H1 (cell line): ENCODE results near the gene FXYD3. TPM values are rescaled to one million over a fixed set of nuclear protein-coding genes. Genes with fewer than 3 reads are reported as not detected.
"Not testable (repeated sequence)": the region's sequence is repeated elsewhere in the genome, so short reads cannot be mapped to it uniquely, and the experiment has no call there.

Experiments used
- CTCF ChIA-PET: fragments of 300-600 bp; sonication (Branson Sonifier 250); formaldehyde crosslinking; loops from one replicate; lab custom pipeline; 2021; ENCODE audit not compliant: partially characterized antibody; lab: Charles Lee
- POLR2A ChIA-PET: fragments of 300-600 bp; sonication (Branson Sonifier 250); formaldehyde crosslinking; loops from one replicate; lab custom pipeline; 2021; ENCODE audit warnings: inconsistent platforms; ENCODE audit not compliant: partially characterized antibody; lab: Charles Lee
- DNase-seq, 2 experiments: peaks; one replicate each; pipeline versions ENCODE4 v3.0.0 to v3.0.0-alpha.2; 2010 to 2022; ENCODE audit warnings: low spot score in 2 of 2, low read depth in 1 of 2, mixed read lengths in 1 of 2
- FAIRE-seq: peaks from 2 replicates; lab custom pipeline; 2011; peaks lifted over from hg19 to GRCh38; lab: Jason Lieb, UNC
- H2AFZ ChIP-seq: 2 replicates; pipeline ENCODE4 v1.8.1; 2012; ENCODE audit warnings: low read length, inconsistent platforms
- H2AK5ac ChIP-seq: 2 replicates; pipeline ENCODE4 v1.6.1; 2013; ENCODE audit warnings: low read depth, low read length
- H2BK120ac ChIP-seq: replicated peaks from 2 replicates; pipeline ENCODE3; 2013; ENCODE audit warnings: low read depth, low read length, inconsistent platforms
- H2BK12ac ChIP-seq: 2 replicates; pipeline ENCODE4 v1.6.1; 2013; ENCODE audit warnings: low read depth, low read length
- H2BK15ac ChIP-seq: 2 replicates; pipeline ENCODE4 v1.6.1; 2013; ENCODE audit warnings: low read length
- H2BK20ac ChIP-seq: 2 replicates; pipeline ENCODE4 v1.6.1; 2013; ENCODE audit warnings: low read length
- H2BK5ac ChIP-seq: 2 replicates; pipeline ENCODE4 v1.6.1; 2013; ENCODE audit warnings: low read depth, low read length
- H3K14ac ChIP-seq: 2 replicates; pipeline ENCODE4 v1.6.1; 2013; ENCODE audit warnings: inconsistent platforms; ENCODE audit not compliant: insufficient read length
- H3K18ac ChIP-seq: 2 replicates; pipeline ENCODE4 v1.6.1; 2013; ENCODE audit warnings: low read length; ENCODE audit errors: extremely low read depth
- H3K23ac ChIP-seq: 2 replicates; pipeline ENCODE4 v1.6.1; 2013; ENCODE audit warnings: inconsistent platforms; ENCODE audit not compliant: insufficient read length
- H3K23me2 ChIP-seq: 2 replicates; pipeline ENCODE4 v1.6.1; 2013; ENCODE audit warnings: low read depth, low read length
- H3K27ac ChIP-seq: 2 replicates; pipeline ENCODE4 v1.6.1; 2011; ENCODE audit warnings: low read depth, low read length, inconsistent platforms
- H3K27me3 ChIP-seq, 4 experiments: replicated peaks in 1 of 4; 1 replicate in 1 of 4; 2 replicates in 3 of 4; pipeline versions ENCODE4 v1.6.1 to v1.8.1; 2011 to 2013; ENCODE audit warnings: low read length in 3 of 4, mild to moderate bottlenecking in 3 of 4, inconsistent platforms in 2 of 4, mixed read lengths in 2 of 4, moderate library complexity in 1 of 4; ENCODE audit not compliant: control insufficient read depth in 3 of 4, insufficient read depth in 3 of 4; ENCODE audit errors: extremely low read depth in 1 of 4
- H3K36me3 ChIP-seq, 4 experiments: 2 replicates each; pipeline versions ENCODE4 v1.6.1 to v1.8.1; 2011 to 2013; ENCODE audit warnings: mild to moderate bottlenecking in 4 of 4, low read length in 3 of 4, moderate library complexity in 2 of 4, control low read depth in 1 of 4, inconsistent platforms in 1 of 4; ENCODE audit not compliant: insufficient read depth in 4 of 4, control insufficient read depth in 2 of 4
- H3K4ac ChIP-seq: replicated peaks from 2 replicates; pipeline ENCODE3; 2013; ENCODE audit warnings: low read length, low read depth, mixed read lengths, inconsistent platforms; ENCODE audit not compliant: insufficient read length
- H3K4me1 ChIP-seq, 4 experiments: replicated peaks in 1 of 4; 1 replicate in 1 of 4; 2 replicates in 3 of 4; pipeline versions ENCODE4 v1.6.1 to v1.8.1; 2011 to 2013; ENCODE audit warnings: low read length in 3 of 4, inconsistent platforms in 2 of 4, mixed read lengths in 1 of 4; ENCODE audit not compliant: insufficient read depth in 4 of 4, control insufficient read depth in 3 of 4
- H3K4me2 ChIP-seq, 2 experiments: 2 replicates each; pipeline versions ENCODE4 v1.6.1 to v1.8.1; 2011 to 2013; ENCODE audit warnings: low read depth in 2 of 2, low read length in 2 of 2, control low read depth in 1 of 2, inconsistent platforms in 1 of 2, mild to moderate bottlenecking in 1 of 2; ENCODE audit not compliant: insufficient read depth in 1 of 2
- H3K4me3 ChIP-seq, 4 experiments: fragments of 200-600, 300-600 bp in 1 of 4; sonication (generic), shearing (Covaris generic), sonication (Bioruptor Twin) in 1 of 4; 2 replicates each; pipeline versions ENCODE4 v1.5.1 to v1.8.1; 2011 to 2016; ENCODE audit warnings: low read length in 4 of 4, low read depth in 3 of 4, control low read depth in 2 of 4, inconsistent platforms in 2 of 4, mild to moderate bottlenecking in 2 of 4, mixed read lengths in 1 of 4, moderate library complexity in 1 of 4; ENCODE audit not compliant: insufficient read depth in 2 of 4; ENCODE audit errors: extremely low read depth in 1 of 4
- H3K56ac ChIP-seq: replicated peaks from 2 replicates; pipeline ENCODE3; 2013; ENCODE audit warnings: low read depth, mild to moderate bottlenecking, mixed read lengths, low read length, inconsistent platforms; ENCODE audit not compliant: insufficient read length
- H3K79me1 ChIP-seq: 2 replicates; pipeline ENCODE4 v1.6.1; 2013; ENCODE audit warnings: low read depth, low read length, control low read depth
- H3K79me2 ChIP-seq, 2 experiments: 2 replicates each; pipeline versions ENCODE4 v1.6.1 to v1.8.1; 2012 to 2013; ENCODE audit warnings: low read length in 2 of 2, mild to moderate bottlenecking in 2 of 2, inconsistent platforms in 1 of 2; ENCODE audit not compliant: insufficient read depth in 2 of 2, control insufficient read depth in 1 of 2
- H3K9ac ChIP-seq, 4 experiments: replicated peaks in 1 of 4; 1 replicate in 1 of 4; 2 replicates in 3 of 4; pipeline versions ENCODE4 v1.6.1 to v1.8.1; 2011 to 2013; ENCODE audit warnings: low read depth in 3 of 4, low read length in 3 of 4, control low read depth in 2 of 4, mild to moderate bottlenecking in 2 of 4, moderate library complexity in 2 of 4, inconsistent platforms in 1 of 4; ENCODE audit errors: extremely low read depth in 1 of 4
- H3K9me3 ChIP-seq, 2 experiments: 2 replicates each; pipeline versions ENCODE4 v1.6.1 to v1.8.1; 2012 to 2013; ENCODE audit warnings: mild to moderate bottlenecking in 2 of 2, moderate library complexity in 2 of 2, control low read depth in 1 of 2, inconsistent platforms in 1 of 2, low read depth in 1 of 2, low read length in 1 of 2, mixed read lengths in 1 of 2; ENCODE audit not compliant: insufficient read depth in 2 of 2
- H4K20me1 ChIP-seq, 2 experiments: replicated peaks in 1 of 2; 2 replicates each; pipeline versions ENCODE3 to v1.8.1; 2011 to 2013; ENCODE audit warnings: inconsistent platforms in 2 of 2, low read length in 2 of 2, mild to moderate bottlenecking in 1 of 2; ENCODE audit not compliant: insufficient read depth in 2 of 2, control insufficient read depth in 1 of 2
- H4K5ac ChIP-seq: 2 replicates; pipeline ENCODE4 v1.6.1; 2013; ENCODE audit warnings: low read length, low read depth, mixed read lengths, inconsistent platforms; ENCODE audit not compliant: insufficient read length
- H4K8ac ChIP-seq: 2 replicates; pipeline ENCODE4 v1.8.0; 2013; ENCODE audit warnings: mild to moderate bottlenecking, moderate library complexity, low read length, inconsistent platforms; ENCODE audit not compliant: insufficient read depth; ENCODE audit errors: extremely low read depth
- H4K91ac ChIP-seq: replicated peaks from 2 replicates; pipeline ENCODE3; 2013; ENCODE audit warnings: low read length, mixed read lengths, inconsistent platforms; ENCODE audit not compliant: insufficient read length
- WGBS, 2 experiments: shearing (Covaris generic) in 1 of 2; methylation state at CpG; one replicate each; pipeline versions ENCODE4 v1.1.6 to v1.1.7; 2013 to 2015; ENCODE audit warnings: low lambda C conversion rate in 2 of 2, mixed read lengths in 2 of 2, inconsistent platforms in 1 of 2, low coverage in 1 of 2, missing lambda C conversion rate in 1 of 2; ENCODE audit not compliant: insufficient replicate concordance in 2 of 2, insufficient coverage in 1 of 2, insufficient read length in 1 of 2; ENCODE audit errors: extremely low coverage in 1 of 2, missing lambda C conversion rate in 1 of 2; 5-methylcytosine and 5-hydroxymethylcytosine counted together
- polyA plus RNA-seq, 7 experiments: library from polyadenylated mRNA; depleted of rRNA in 3 of 7; stranded (reverse) in 5 of 7; unstranded in 2 of 7; fragments of >200 nt in 5 of 7; fragments of 200-250 nt in 2 of 7; gene quantifications; 1 replicate in 5 of 7; 2 replicates in 1 of 7; 4 replicates in 1 of 7; pipeline versions ENCODE4 v1.2.1 to v1.2.3, GENCODE V29; 2011 to 2013; ENCODE audit warnings: missing spikeins in 2 of 7, mixed read lengths in 2 of 7
- total RNA-seq: library from RNA; stranded (reverse); fragmentation: NEBNext Ultra II Directional; extraction: Animal tissue kit (Norgen Biotek cat#: 25700); gene quantifications from 2 replicates; pipeline ENCODE4 v1.2.1, GENCODE V29; 2021

The FXYD3 gene
- total and polyA plus RNA-seq, 2 of the 8 experiments (the other 6 are each of a cell fraction or from before 2014, with no cell fraction given): 0.33 TPM; not detected in 1

- POLR2A ChIA-PET, H3K27ac ChIP-seq, H2BK120ac ChIP-seq, H3K9ac ChIP-seq, H3K56ac ChIP-seq, H2AFZ ChIP-seq, FAIRE-seq, H4K20me1 ChIP-seq, H3K27me3 ChIP-seq, H3K4me3 ChIP-seq, H2AK5ac ChIP-seq, H4K5ac ChIP-seq, H4K8ac ChIP-seq, DNase-seq, H3K23ac ChIP-seq, H3K4me1 ChIP-seq, H3K9me3 ChIP-seq, H4K91ac ChIP-seq, H3K79me2 ChIP-seq, H3K4me2 ChIP-seq, H3K23me2 ChIP-seq, H2BK15ac ChIP-seq, H2BK5ac ChIP-seq, H3K36me3 ChIP-seq, H2BK12ac ChIP-seq, H3K14ac ChIP-seq, H3K4ac ChIP-seq, H3K18ac ChIP-seq, H2BK20ac ChIP-seq, H3K79me1 ChIP-seq: not testable (repeated sequence)
- CTCF ChIA-PET: interaction anchor here (0.8 to 1.6 kb wide), 2 partner anchors 12 to 15 kb away, joined by 3 read pairs; no protein-coding TSS in a partner anchor
- 80% methylated on average over 14 of the region's 14 CpGs; no CpG with 5 or more reads in 1 of the 2 experiments for WGBS, 2 experiments
Measured at GRCh38 chr19:35129724-35130274, 14.2 kb downstream of the FXYD3 start.
